ENCODE data around the gene PTGR2.
A peak's percentile ranks its signal among the peaks of the same experiment; 100 is the strongest.
"Not testable (repeated sequence)": the region's sequence is repeated elsewhere in the genome, so short reads cannot be mapped to it uniquely, and the experiment has no call there.

PTGR2 gene

DNA sequence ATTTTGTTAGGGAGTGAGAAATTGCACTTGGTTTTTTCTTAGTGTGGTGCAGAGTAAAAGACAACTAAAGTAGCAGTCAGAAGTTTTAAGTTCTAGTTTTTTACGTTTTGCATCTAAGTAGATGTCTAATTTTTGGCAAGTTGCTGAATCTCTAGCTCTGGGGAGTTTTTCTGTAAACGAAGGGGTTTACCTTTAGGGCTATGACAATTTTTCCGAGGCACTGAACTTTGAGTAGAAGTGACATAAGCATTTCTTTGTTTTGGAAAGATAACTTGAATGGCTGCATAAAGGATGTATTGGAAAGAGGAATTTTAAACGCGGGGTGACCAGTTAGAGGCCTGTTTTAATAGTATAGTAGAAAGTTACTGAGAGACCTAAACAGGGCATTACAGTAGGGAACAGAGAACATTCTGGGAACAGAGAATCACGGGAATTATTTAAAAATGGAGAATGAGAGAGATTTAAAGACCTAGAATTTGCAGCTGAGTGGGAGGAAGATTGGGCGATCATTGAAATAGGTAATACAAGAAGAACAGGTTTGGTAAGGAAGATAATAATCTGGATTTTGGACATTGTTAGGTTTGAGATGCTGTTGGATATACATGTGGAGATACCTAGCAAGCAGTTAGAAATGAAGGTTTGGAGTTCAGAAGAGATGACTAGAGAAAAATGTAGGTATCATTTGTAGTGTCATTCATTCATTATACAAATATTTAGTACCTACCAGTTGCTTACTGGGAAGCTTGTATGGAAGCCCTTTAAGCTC lies 36.2 kb downstream of the PTGR2 start:
- peak in 1 of 3 experiments; percentile 14 for DNase-seq

DNA sequence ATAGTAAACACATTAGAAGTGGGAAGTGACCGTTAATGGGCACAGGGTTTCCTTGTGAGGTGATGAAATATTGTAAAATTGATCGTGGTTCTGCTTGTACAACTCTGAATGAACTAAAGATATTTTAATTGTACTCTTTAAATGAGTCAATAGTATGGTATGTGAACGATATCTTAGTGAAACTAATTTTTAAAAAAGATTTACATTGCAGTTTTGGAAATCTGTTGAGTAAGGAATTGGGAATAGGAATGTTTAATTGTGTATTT lies 36.8 kb downstream of the PTGR2 start:
- no peak for DNase-seq

DNA sequence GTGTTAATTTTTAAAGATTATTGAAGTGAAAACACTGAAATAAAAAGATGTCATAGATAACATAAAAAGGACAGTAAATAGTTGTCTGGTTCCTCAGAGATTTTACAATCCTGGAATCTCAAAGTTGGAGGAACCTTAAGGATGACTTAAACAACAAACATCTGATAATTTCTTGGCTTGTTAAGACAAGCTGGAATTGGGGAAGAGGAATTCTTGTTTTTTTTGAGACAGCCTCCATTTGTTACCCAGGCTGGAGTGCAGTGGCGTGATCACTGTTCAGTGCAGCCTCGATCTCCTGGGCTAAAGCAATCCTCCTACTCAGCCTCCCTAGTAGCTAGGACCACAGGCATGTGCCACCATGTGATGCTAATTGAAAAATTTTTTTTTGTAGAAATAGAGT lies 37.3 kb downstream of the PTGR2 start:
- DNase-seq, result no peak

DNA sequence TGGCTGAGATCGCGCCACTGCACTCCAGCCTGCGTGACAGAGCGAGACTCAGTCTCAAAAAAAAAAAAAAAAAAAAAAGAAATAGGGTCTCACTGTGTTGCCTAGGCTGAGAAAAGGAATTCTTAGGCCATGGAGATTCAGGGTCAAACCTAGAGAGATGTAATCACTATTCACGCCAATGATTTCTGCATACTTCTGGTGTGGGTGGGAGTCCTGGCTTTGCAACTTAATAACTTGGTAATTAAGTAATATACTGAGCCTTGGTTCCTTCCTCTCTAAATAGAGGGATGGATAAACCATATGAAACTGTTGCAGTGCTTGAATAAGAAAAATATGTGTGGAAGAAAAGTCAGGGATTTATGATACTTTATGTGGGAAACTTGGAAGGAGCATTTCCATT lies 37.7 kb downstream of the PTGR2 start:
- DNase-seq, result no peak

DNA sequence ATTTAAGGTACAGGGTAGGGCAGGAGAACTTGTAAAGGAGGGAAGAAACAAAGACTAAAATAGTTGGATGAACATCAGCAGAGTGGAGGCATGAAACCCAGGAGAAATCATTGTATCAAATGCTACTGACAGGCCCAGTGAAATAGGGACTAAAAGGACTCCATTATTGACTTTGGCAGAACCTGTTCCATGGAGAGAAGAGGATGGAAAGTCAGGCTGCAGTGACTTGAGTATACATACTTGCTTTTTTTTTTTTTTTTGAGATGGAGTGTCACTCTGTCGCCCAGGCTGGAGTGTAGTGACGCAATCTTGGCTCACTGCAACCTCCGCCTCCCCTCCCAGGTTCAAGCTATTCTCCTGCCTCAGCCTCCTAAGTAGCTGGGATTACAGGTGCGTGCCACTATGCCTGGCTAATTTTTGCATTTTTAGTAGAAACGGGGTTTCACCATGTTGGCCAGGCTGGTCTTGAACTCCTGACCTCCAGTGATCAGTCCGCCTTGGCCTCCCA lies 42.6 kb downstream of the PTGR2 start:
- DNase-seq, result not testable (repeated sequence)

DNA sequence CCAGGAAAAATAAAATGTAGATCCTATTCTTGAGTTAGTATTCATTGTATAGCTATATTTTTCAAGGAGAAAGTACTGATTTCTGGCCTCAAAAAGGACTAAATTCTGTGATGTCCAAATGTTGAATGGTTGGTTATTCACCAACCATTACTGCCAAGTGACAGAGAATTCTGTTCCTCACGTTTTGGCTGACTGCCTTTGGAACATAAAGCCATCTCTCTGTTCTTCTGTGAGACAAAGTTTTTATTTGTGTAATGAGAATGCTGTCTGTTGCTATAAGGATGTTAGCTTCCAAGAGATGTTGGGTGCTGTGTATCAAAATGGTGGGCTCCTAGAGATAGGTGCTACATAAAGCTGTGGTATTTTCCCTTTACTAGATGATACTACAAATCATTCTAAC lies 44.3 kb downstream of the PTGR2 start:
- no peak for DNase-seq

DNA sequence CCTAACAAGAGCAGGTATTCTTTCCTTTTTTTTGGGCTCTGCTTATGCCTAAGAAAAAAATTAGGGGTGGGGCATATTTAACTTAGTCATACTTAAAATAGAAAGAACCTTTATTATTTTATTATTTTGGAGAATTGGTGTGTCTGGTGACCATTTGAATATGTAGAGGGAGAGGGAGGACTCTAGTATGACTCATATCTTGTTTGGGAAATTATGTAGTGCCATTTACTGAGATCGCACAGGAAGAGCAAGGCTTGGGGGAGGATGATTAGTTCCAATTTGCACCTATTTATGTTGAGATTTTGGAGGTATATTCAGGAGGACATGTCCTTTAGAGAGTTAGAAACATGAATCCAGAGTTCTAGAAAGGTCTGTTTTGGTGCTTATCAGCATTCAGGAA lies 44.9 kb downstream of the PTGR2 start:
- no peak for DNase-seq

DNA sequence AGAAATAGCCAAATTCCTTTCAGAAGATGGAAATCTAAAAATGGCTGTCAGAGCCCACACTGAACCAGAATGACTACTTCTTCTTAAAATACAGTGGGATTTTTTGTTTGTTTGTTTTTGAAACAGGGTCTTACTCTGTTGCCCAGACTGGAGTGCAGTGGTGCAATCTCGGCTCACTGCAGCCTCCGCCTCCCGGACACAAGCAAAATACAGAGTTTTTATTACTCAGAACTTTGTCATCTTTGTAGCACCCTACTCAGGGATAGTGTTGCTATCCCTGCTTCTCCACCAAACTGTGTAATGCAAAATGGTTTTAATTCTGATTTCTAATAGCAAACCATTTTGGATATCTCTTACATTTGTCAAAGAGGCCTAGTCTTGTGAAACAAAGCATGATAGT lies 51.4 kb downstream of the PTGR2 start:
- no peak for DNase-seq

DNA sequence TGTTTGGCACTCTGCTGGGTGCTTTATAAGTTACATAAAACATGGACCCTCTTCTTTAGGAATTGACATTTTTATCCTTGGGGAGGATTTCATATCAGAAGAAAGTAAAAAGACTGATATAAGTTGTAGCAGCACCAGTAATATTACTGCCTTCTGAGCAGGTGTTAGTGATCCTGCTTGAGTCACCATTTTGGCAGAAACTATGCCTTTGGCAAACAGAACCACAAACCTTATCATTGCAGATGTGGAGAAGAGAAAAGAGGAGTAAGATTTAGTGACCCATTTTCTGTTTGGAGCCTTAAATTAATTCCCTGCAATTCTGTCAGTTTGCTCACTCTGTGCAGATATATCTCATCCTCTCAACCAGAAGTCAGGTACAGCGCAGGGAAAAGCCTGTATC lies 58.0 kb downstream of the PTGR2 start:
- no peak for DNase-seq

DNA sequence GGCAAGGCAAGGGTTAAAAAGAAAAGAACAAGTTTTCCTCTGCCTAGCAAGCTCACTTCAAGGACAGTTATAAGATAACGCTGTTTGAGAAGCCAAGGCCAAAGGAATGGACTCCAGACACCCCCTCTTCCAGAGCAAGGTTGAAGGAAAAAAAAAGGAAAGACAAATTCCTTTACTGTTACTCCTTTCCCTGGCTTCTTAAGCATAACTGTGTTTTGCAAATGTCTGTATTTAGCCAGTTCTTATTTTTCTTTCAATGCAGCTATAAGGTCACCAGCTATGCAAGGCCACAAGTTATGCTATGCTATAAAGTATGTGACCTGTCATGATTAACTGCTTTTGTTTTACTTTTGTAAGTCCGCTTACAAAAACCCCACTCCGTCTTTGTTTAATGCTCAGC lies 61.6 kb downstream of the PTGR2 start:
- no peak for DNase-seq

DNA sequence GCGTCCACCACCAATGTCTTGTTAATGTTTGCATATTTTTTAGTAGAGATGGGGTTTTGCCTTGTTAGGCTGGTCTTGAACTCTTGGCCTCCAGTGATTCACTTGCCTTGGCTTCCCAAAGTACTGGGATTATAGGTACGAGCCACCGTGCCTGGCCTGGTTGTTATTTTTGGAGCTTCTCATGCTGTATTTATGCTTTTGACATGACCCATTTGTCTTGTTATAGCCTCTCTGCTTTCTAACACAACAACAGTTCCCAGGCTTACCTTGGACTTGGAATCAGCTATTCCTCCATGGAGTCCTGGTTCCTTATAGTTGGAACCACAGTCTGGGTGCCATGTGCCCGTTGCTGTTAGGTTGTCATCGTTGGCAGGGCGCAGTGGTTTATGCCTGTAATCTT lies 64.7 kb downstream of the PTGR2 start:
- no peak for DNase-seq

DNA sequence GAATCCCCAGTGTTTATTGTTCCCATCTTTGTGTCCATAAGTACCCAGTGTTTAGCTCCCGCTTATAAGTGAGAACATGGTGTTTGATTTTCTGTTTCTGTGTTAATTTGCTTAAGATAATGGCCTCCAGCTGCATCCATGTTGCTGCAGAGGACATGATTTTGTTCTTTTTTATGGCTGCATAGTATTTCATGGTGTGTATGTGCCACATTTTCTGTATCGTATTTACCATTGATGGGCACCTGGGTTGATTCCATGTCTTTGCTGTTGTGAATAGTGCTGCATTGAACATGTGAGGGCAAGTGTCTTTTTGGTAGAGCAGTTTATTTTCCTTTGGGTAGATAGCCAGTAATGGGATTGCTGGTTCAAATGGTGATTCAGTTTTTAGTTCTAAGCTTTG lies 67.8 kb downstream of the PTGR2 start:
- DNase-seq, result not testable (repeated sequence)

DNA sequence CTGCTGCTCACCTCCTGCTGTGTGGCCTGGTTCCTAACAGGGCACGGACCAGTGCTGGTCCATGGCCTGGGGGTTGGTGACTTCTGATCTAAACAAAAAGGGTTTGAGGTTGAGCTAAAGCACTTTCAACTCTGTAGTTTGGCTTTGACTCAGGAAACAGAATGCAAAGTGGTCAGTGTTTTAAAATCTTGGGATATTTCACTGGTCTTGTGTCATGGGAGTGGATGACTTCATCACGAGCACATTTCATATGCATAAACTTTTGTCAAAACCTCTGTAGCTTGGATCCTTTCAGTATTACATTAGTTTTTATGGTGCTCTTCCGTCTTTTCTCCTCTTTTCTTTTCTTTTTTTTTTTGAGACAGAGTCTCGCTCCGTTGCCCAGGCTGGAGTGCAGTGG lies 72.7 kb downstream of the PTGR2 start:
- peak in 1 of 3 experiments; percentile 8 for DNase-seq

All from NCI-H1417 (cell line).